MM.1S (cell line): ENCODE results near the gene PCDH19.

Experiments used
- DNase-seq: peaks from one replicate; pipeline ENCODE4 v3.0.0-alpha.2; 2015
- H2AFZ ChIP-seq: fragments of 300-600 bp; sonication (generic); 2 replicates; pipeline ENCODE4 v1.6.0; 2016; ENCODE audit warnings: antibody characterized with exemption, low read length
- H3F3A ChIP-seq: fragments of 300-600 bp; sonication (generic); 2 replicates; pipeline ENCODE4 v1.6.1; 2016; ENCODE audit warnings: mild to moderate bottlenecking, antibody characterized with exemption, low read length, moderate library complexity, mixed read lengths; ENCODE audit not compliant: insufficient read depth
- H3K27ac ChIP-seq: fragments of 300-600 bp; sonication (generic); 2 replicates; pipeline ENCODE4 v1.5.1; 2016; ENCODE audit warnings: mild to moderate bottlenecking, low read length
- H3K27me3 ChIP-seq: fragments of 300-600 bp; sonication (generic); replicated peaks from 2 replicates; pipeline ENCODE4 v1.6.0; 2016; ENCODE audit warnings: low read length; ENCODE audit not compliant: insufficient read depth
- H3K36me3 ChIP-seq: fragments of 300-600 bp; sonication (generic); replicated peaks from 2 replicates; pipeline ENCODE4 v1.6.1; 2016; ENCODE audit warnings: mild to moderate bottlenecking, low read length, mixed read lengths; ENCODE audit not compliant: insufficient read depth
- H3K4me1 ChIP-seq: fragments of 300-600 bp; sonication (generic); 2 replicates; pipeline ENCODE4 v1.6.1; 2016; ENCODE audit warnings: low read length, mixed read lengths
- H3K4me2 ChIP-seq: fragments of 300-600 bp; sonication (generic); 2 replicates; pipeline ENCODE4 v1.6.0; 2016; ENCODE audit warnings: low read depth, low read length
- H3K4me3 ChIP-seq: fragments of 300-600 bp; sonication (generic); 2 replicates; pipeline ENCODE4 v1.5.1; 2016; ENCODE audit warnings: low read length, mixed read lengths
- H3K79me2 ChIP-seq: fragments of 300-600 bp; sonication (generic); 2 replicates; pipeline ENCODE4 v1.6.1; 2016; ENCODE audit warnings: mixed run types, low read length, mixed read lengths
- H3K9ac ChIP-seq: fragments of 300-600 bp; sonication (generic); 2 replicates; pipeline ENCODE4 v1.6.1; 2016; ENCODE audit warnings: low read length, mixed read lengths
- H3K9me2 ChIP-seq: fragments of 300-600 bp; sonication (generic); replicated peaks from 2 replicates; pipeline ENCODE4 v1.6.1; 2016; ENCODE audit warnings: mild to moderate bottlenecking, low read length, mixed read lengths; ENCODE audit not compliant: insufficient read depth
- H3K9me3 ChIP-seq: fragments of 300-600 bp; sonication (generic); replicated peaks from 2 replicates; pipeline ENCODE4 v1.6.1; 2016; ENCODE audit warnings: mild to moderate bottlenecking, low read length, mixed read lengths; ENCODE audit not compliant: insufficient read depth
- H4K20me1 ChIP-seq: fragments of 300-600 bp; sonication (generic); 2 replicates; pipeline ENCODE4 v1.6.1; 2016; ENCODE audit warnings: mild to moderate bottlenecking, low read length, moderate library complexity, mixed read lengths; ENCODE audit not compliant: insufficient read depth
- EZH2 ChIP-seq: fragments of 300-600 bp; sonication (generic); optimal IDR thresholded peaks from 2 replicates; pipeline ENCODE3; 2017; ENCODE audit warnings: low read depth, mild to moderate bottlenecking, antibody characterized with exemption, low read length, mixed read lengths
- EZH2phosphoT487 ChIP-seq: fragments of 300-600 bp; sonication (generic); IDR thresholded peaks from 2 replicates; pipeline ENCODE4 v1.6.1; 2018; ENCODE audit warnings: antibody characterized with exemption, low read length
- TF ChIP-seq, protein P1 (sequence below): fragments of 300-600 bp; sonication (generic); IDR thresholded peaks from 2 replicates; pipeline ENCODE4 v1.5.1; 2016; ENCODE audit warnings: antibody characterized with exemption, low read length, mixed read lengths

PCDH19 gene

DNA sequence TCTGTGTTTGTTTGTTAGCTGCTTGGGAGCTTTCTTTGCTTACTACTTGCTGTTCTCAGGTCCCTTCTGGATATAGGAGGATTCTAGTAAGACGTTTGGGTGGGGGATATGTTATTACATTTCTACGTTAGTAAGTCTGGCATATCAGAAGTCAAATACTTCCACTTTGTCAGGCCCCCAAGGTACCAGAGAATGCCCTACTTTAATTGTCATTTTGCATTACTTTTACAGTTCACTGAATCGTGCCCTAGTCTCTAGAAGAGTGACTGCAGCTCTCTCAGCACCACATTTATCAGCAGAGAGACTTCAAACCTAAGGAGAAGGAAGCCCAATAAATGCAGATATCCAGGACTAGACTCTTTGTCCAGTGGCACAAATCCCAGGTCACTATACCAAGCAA, 54.4 kb downstream of the PCDH19 start:
- no peak overlapping the region for H3K9ac ChIP-seq

DNA sequence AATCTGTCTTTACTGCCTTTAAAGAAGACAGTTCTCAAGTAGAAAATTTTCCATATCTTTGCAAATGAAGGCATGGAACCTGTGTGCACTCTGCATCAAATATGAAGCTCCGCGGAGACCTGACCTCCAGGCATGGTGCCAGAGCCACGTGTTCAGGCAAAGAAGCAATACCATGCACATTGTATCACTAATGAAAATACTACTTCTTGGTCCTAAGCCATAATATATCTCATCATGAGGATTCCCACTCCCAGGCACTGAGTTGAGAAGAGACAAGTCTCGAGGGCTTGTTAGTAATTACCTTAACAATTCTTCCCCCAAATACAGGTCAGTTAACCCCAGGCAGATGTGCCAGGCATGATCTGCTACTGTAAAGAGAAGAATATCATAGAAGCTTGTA, 56.7 kb downstream of the PCDH19 start:
- no peaks in the 10 kb centered on the region for H3F3A ChIP-seq
- no peak overlapping the region for H3K9ac ChIP-seq
- DNase-seq: no peak
- no peaks in the 10 kb centered on the region for H3K36me3 ChIP-seq
- no peaks in the 10 kb centered on the region for H3K79me2 ChIP-seq
- no peak overlapping the region for H3K27ac ChIP-seq
- no peak overlapping the region for H2AFZ ChIP-seq
- no peaks in the 10 kb centered on the region for H3K9me2 ChIP-seq
- TF ChIP-seq, protein P1, sequence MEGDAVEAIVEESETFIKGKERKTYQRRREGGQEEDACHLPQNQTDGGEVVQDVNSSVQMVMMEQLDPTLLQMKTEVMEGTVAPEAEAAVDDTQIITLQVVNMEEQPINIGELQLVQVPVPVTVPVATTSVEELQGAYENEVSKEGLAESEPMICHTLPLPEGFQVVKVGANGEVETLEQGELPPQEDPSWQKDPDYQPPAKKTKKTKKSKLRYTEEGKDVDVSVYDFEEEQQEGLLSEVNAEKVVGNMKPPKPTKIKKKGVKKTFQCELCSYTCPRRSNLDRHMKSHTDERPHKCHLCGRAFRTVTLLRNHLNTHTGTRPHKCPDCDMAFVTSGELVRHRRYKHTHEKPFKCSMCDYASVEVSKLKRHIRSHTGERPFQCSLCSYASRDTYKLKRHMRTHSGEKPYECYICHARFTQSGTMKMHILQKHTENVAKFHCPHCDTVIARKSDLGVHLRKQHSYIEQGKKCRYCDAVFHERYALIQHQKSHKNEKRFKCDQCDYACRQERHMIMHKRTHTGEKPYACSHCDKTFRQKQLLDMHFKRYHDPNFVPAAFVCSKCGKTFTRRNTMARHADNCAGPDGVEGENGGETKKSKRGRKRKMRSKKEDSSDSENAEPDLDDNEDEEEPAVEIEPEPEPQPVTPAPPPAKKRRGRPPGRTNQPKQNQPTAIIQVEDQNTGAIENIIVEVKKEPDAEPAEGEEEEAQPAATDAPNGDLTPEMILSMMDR: no peak
- no peaks in the 10 kb centered on the region for H3K4me1 ChIP-seq
- H4K20me1 ChIP-seq: no peaks in the 10 kb centered on the region
- no peak overlapping the region for H3K4me3 ChIP-seq
- H3K4me2 ChIP-seq: no peak overlapping the region
- no peaks in the 10 kb centered on the region for H3K9me3 ChIP-seq
- H3K27me3 ChIP-seq: no peaks in the 10 kb centered on the region

More for the DNA sequence above, 54.4 kb downstream of the PCDH19 start:
- Histone ChIP-seq H3K4me3 (no peak overlapping the region), H3K36me3 (no peaks in the 10 kb centered on the region), H2AFZ (no peak overlapping the region), H3K27ac (no peak overlapping the region), H3F3A (no peaks in the 10 kb centered on the region), H3K4me2 (no peak overlapping the region), H3K4me1 (no peaks in the 10 kb centered on the region), H4K20me1 (no peaks in the 10 kb centered on the region), H3K79me2 (no peaks in the 10 kb centered on the region), H3K27me3 (no peaks in the 10 kb centered on the region), H3K9me3 (no peaks in the 10 kb centered on the region), H3K9me2 (no peaks in the 10 kb centered on the region)
- DNase-seq: no peak
- TF ChIP-seq, protein P1: no peak
- no peak for TF ChIP-seq EZH2
- no peak for TF ChIP-seq EZH2phosphoT487

DNA sequence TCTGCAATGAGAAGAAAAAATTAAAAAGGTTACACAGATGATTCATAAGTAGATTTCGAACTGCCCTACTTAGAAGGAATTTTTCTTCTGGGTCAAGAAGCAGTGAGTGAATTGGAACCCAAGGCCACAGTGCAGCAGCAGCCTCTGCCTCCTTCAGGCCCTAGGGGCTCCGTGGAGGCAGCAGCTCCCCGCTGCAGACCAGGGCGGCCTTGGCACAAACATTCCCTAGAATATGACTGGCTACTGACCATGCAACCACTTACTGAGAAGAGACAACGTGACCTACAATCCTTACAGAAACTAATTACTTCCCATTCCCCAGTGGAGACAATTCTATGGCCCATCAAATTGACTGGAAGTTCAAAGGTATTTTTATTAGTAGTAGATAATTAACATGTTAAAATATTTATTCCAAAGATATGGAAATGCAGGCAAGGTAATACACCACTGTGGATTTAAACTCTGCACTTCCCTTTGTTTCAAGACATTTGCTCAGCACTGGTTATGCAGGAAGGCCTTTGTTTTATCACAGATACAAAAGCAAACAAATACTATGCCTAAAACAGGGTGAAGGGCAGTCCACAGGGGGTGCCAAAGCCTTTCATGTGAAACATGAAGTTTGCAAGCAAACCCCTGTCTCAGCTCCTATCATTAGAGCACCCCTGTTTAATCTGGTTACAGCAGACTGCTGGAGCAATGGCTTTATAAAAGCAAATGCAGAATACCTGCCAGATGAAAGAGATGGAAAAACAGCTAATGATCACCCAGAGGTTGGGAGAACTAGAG, 59.2 kb downstream of the PCDH19 start:
- no peak overlapping the region for H3K4me3 ChIP-seq
- no peaks in the 10 kb centered on the region for H4K20me1 ChIP-seq

More for the DNA sequence above, 59.2 kb downstream of the PCDH19 start:
- Histone ChIP-seq H3K4me1 (no peaks in the 10 kb centered on the region), H3K27ac (no peak overlapping the region), H2AFZ (no peak overlapping the region), H3K79me2 (no peaks in the 10 kb centered on the region), H3F3A (no peaks in the 10 kb centered on the region), H3K9me3 (no peaks in the 10 kb centered on the region), H3K27me3 (no peaks in the 10 kb centered on the region), H3K36me3 (no peaks in the 10 kb centered on the region), H3K4me2 (no peak overlapping the region), H3K9me2 (no peaks in the 10 kb centered on the region), H3K9ac (no peak overlapping the region)
- DNase-seq: no peak
- TF ChIP-seq, protein P1: no peak
- TF ChIP-seq EZH2 (no peak), EZH2phosphoT487 (no peak)
